Ascending aorta (tissue), 2 donors: ENCODE data around the gene PEDS1. TPM values are rescaled to one million over a fixed set of nuclear protein-coding genes. Genes with fewer than 3 reads are reported as not detected.

Experiments used
- DNase-seq, 2 donors: peaks; one replicate each; pipeline ENCODE4 v3.0.0-alpha.2; 2019; ENCODE audit warnings: low spot score in 2 of 2
- H3K27ac ChIP-seq, 2 donors: fragments of 200-600 bp; sonication (generic); one replicate each; pipeline ENCODE4 v1.5.1; 2016 to 2017; ENCODE audit warnings: mild to moderate bottlenecking in 1 of 2
- H3K27me3 ChIP-seq: fragments of 200-600 bp; sonication (generic); one replicate; pipeline ENCODE4 v1.5.1; 2017
- H3K36me3 ChIP-seq, 2 donors: fragments of 200-600 bp; sonication (generic); one replicate each; pipeline ENCODE4 v1.5.1; 2016
- H3K4me1 ChIP-seq, 2 donors: fragments of 200-600 bp; sonication (generic); one replicate each; pipeline ENCODE4 v1.5.1; 2016 to 2017; ENCODE audit warnings: mild to moderate bottlenecking in 1 of 2
- H3K4me3 ChIP-seq, 2 donors: fragments of 200-600 bp; sonication (generic); one replicate each; pipeline ENCODE4 v1.5.1; 2016 to 2017; ENCODE audit warnings: mild to moderate bottlenecking in 1 of 2
- H3K9me3 ChIP-seq, 2 donors: fragments of 200-600 bp; sonication (generic); one replicate each; pipeline ENCODE4 v1.5.1; 2016
- intact Hi-C: fragments of 100-400 bp; cut with DNase I; formaldehyde crosslinking; loops from one replicate; pipeline ENCODE4 v1.15.1; 2023
- total RNA-seq: library from RNA; depleted of rRNA; stranded (reverse); fragments of >200 nt; gene quantifications from one replicate; pipeline ENCODE4 v1.1.0, GENCODE V29; 2016
- TF ChIP-seq, protein P1 (sequence below), 3 experiments: fragments of 200-600 bp in 2 of 3; fragments of 450-650 bp in 1 of 3; sonication (generic) in 2 of 3; IDR thresholded peaks; one replicate each; pipeline ENCODE4 v1.5.1; 2016 to 2019; ENCODE audit warnings: antibody characterized with exemption in 3 of 3, mild to moderate bottlenecking in 1 of 3, moderate library complexity in 1 of 3

Gene PEDS1
- total RNA-seq, 1 donor from 2014 or later, result 23.9 TPM

DNA sequence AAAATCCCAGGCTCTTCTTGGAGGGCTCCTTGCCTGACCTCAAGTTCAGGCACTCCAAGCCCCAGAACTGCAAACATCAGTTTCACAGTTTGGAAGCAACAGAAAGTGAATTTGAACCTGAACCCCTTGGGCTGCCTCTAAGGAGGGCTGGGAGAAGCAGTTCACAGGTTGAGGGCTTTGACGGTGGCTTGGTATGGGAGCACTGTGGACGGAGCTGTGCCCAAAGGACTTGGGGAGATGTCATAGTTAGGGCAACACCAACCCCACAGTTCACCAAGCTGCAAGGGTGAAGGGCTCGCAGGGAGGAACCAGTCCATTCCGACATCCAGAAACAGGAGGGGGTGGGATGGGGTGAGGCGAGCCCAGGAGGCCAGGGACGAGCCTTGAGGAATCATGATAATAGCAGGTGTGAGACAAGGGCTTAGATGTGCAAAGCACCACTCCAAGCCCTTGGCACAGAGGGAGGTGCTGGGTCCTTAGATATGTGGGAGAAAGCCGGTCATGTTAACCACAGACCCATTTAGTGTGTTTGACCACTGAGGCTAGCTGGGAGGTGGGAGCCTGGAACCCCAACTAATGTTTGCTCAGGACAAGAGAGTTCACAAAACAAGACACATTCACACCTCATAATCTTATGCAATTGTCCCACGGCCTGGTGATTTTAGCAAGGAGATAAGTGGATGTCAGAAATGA lies 41.5 kb upstream of the PEDS1 start:
- peak overlapping the region; percentile 99 for H3K4me3 ChIP-seq
- H3K27me3 ChIP-seq, result no peaks in the 10 kb centered on the region
- TF ChIP-seq, protein P1, sequence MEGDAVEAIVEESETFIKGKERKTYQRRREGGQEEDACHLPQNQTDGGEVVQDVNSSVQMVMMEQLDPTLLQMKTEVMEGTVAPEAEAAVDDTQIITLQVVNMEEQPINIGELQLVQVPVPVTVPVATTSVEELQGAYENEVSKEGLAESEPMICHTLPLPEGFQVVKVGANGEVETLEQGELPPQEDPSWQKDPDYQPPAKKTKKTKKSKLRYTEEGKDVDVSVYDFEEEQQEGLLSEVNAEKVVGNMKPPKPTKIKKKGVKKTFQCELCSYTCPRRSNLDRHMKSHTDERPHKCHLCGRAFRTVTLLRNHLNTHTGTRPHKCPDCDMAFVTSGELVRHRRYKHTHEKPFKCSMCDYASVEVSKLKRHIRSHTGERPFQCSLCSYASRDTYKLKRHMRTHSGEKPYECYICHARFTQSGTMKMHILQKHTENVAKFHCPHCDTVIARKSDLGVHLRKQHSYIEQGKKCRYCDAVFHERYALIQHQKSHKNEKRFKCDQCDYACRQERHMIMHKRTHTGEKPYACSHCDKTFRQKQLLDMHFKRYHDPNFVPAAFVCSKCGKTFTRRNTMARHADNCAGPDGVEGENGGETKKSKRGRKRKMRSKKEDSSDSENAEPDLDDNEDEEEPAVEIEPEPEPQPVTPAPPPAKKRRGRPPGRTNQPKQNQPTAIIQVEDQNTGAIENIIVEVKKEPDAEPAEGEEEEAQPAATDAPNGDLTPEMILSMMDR (IDR thresholded peaks at IDR 0.05), result no peak
- H3K36me3 ChIP-seq, result peaks cover 17 to 44% of the 10 kb centered on the region in 2 donors
- H3K27ac ChIP-seq, result peak overlapping the region; percentile 99 to 100
- peaks cover 9 to 12% of the 10 kb centered on the region in 2 donors for H3K4me1 ChIP-seq
- intact Hi-C loops, result loop anchor here (5.0 kb wide), 1 partner anchor 127 kb away; no protein-coding TSS in a partner anchor
- DNase-seq, result no peak
- no peaks in the 10 kb centered on the region for H3K9me3 ChIP-seq

- Histone ChIP-seq H3K4me3 (peak overlapping the region; percentile 99), H3K27ac (peak overlapping the region; percentile 99 to 100), H3K4me1 (peaks cover 10 to 14% of the 10 kb centered on the region in 2 donors), H3K9me3 (no peaks in the 10 kb centered on the region), H3K36me3 (peaks cover 17 to 41% of the 10 kb centered on the region in 2 donors), H3K27me3 (no peaks in the 10 kb centered on the region)
- intact Hi-C loops, result loop anchor here (5.0 kb wide), 1 partner anchor 128 kb away; no protein-coding TSS in a partner anchor
- TF ChIP-seq, protein P1 (IDR thresholded peaks at IDR 0.05), result no peak
- no peak for DNase-seq
These were observed 40.9 kb upstream of the PEDS1 start for GRCh38 chr20:50194422-50194830.

DNA sequence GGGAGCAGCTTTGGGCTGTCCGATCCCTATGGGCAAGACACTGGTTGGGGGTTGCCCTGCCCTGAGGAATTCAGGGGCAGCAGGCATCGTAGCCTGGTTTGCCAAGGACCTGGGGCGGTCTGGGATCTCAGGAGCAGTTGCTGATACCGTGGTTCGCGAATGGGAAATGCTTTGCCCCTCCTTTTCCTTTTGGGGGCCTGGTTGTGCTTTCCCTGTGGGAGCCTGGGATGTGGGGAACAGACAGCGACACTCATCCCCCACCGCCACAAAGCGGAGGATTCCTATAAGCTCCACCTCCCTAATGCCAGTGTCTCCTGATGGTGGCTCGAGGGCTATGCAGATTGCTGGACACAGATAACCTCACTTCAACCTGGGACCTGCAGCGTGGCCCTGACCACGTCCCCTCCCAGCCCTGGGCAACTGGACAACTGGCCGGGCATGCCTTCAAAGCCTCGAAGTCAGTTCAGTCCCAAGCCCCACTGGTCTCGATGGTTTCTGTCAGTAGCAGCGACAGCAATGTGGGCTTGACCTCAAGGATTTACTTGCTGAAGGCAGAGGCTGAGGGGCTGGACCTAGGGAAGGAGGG lies 40.4 kb upstream of the PEDS1 start:
- H3K4me3 ChIP-seq, result peak overlapping the region; percentile 99
- DNase-seq, result no peak
- peaks cover 10 to 14% of the 10 kb centered on the region in 2 donors for H3K4me1 ChIP-seq
- no peaks in the 10 kb centered on the region for H3K27me3 ChIP-seq
- intact Hi-C loops, result loop anchor here (5.0 kb wide), 1 partner anchor 128 kb away; no protein-coding TSS in a partner anchor
- H3K9me3 ChIP-seq, result no peaks in the 10 kb centered on the region
- peak overlapping the region; percentile 99 to 100 for H3K27ac ChIP-seq
- TF ChIP-seq, protein P1 (IDR thresholded peaks at IDR 0.05), result no peak
- H3K36me3 ChIP-seq, result peaks cover 17 to 38% of the 10 kb centered on the region in 2 donors

DNA sequence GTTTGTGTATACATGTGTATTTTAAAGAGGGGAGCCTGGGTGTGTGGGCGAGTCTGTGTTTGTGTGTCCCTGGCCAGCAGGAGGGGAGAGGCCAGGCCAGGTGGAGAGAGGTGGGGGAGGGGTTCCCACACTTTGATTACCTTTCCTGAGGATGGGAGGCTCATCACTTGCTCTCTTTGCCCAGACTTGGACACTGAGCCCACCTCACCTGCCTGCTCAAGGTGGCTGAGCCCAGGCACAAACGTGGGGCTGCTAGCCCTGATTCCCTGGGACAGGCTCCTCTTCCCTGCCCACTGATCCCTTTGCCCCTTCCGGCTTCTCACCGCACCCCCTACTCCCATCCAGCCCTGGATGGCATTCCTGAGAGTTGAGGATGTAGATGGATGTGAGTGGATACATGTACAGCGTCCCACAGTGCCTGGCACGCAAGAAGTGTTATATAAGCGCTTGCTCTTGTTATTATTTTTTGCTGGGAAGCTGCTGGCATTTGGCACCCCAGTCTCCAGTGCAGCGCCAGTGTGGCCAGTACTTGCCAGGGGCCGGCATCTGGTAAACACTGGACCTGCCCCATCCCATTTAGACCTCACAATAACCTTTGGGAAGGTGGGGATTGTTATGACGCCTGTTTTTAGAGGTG lies 39.8 kb upstream of the PEDS1 start:
- DNase-seq, result no peak

More for the DNA sequence above, 39.8 kb upstream of the PEDS1 start:
- H3K36me3 ChIP-seq, result peaks cover 17 to 38% of the 10 kb centered on the region in 2 donors
- intact Hi-C loops, result loop anchor here (5.0 kb wide), 1 partner anchor 129 kb away; no protein-coding TSS in a partner anchor
- TF ChIP-seq, protein P1 (IDR thresholded peaks at IDR 0.05), result no peak
- H3K4me3 ChIP-seq, result peak overlapping the region; percentile 99
- H3K27ac ChIP-seq, result peak overlapping the region; percentile 99 to 100
- H3K27me3 ChIP-seq, result no peaks in the 10 kb centered on the region
- H3K9me3 ChIP-seq, result no peaks in the 10 kb centered on the region
- peaks cover 10 to 14% of the 10 kb centered on the region in 2 donors for H3K4me1 ChIP-seq
